Gastrocnemius medialis (tissue), 4 donors: ENCODE measurements around the gene SPAG6.

Source experiments
- POLR2A ChIP-seq, 2 donors: fragments of 450-650 bp; IDR thresholded peaks; one replicate each; pipeline ENCODE4 v1.6.1; 2017; ENCODE audit warnings: antibody characterized with exemption in 2 of 2, mild to moderate bottlenecking in 2 of 2, moderate library complexity in 2 of 2
- TF ChIP-seq, protein P1 (sequence below), 5 experiments: fragments of 450-650 bp in 3 of 5; fragments of 200-600 bp in 2 of 5; sonication (generic) in 2 of 5; IDR thresholded peaks in 4 of 5; conservative IDR thresholded peaks in 1 of 5; 1 replicate in 4 of 5; 2 replicates in 1 of 5; pipeline ENCODE4 v1.5.1; 2016 to 2019; ENCODE audit warnings: antibody characterized with exemption in 5 of 5, mild to moderate bottlenecking in 3 of 5, moderate library complexity in 3 of 5

DNA sequence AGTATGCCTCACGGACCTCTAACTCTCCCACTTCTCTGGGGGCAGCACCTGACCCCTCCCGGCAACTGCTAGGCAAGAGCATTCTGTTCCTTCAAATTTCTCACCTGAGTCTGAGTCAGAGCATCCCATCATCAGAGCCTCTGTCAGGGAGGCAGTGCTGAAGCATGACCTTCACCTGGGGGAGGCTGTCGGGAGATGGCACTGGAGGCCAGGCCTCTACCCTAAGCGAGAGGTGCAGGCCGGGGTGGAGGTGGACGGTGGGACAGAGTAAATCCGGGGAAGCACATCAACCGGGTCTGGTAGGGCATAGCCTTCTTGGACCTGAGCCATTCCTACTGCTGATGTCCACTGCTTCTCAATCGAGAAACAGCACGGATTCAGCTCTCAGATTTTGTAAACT lies 90.4 kb downstream of the SPAG6 start:
- TF ChIP-seq, protein P1, sequence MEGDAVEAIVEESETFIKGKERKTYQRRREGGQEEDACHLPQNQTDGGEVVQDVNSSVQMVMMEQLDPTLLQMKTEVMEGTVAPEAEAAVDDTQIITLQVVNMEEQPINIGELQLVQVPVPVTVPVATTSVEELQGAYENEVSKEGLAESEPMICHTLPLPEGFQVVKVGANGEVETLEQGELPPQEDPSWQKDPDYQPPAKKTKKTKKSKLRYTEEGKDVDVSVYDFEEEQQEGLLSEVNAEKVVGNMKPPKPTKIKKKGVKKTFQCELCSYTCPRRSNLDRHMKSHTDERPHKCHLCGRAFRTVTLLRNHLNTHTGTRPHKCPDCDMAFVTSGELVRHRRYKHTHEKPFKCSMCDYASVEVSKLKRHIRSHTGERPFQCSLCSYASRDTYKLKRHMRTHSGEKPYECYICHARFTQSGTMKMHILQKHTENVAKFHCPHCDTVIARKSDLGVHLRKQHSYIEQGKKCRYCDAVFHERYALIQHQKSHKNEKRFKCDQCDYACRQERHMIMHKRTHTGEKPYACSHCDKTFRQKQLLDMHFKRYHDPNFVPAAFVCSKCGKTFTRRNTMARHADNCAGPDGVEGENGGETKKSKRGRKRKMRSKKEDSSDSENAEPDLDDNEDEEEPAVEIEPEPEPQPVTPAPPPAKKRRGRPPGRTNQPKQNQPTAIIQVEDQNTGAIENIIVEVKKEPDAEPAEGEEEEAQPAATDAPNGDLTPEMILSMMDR (IDR thresholded peaks at IDR 0.05 in 4 of 5, conservative IDR thresholded peaks at IDR 0.05 in 1 of 5): no peak
- TF ChIP-seq POLR2A (IDR thresholded peaks at IDR 0.05): no peak
